CD14-positive monocyte (primary cell): Measurements from ENCODE around the gene SEMA3E. TPM values are rescaled to one million over a fixed set of nuclear protein-coding genes. Genes with fewer than 3 reads are reported as not detected.
"Not testable (repeated sequence)": the region's sequence is repeated elsewhere in the genome, so short reads cannot be mapped to it uniquely, and the experiment has no call there.

ENCODE experiments used
- DNase-seq, 3 donors: peaks; one replicate each; pipeline ENCODE4 v3.0.0-alpha.2; 2011 to 2022
- H2AFZ ChIP-seq: 2 replicates; pipeline ENCODE4 v1.6.0; 2012; ENCODE audit warnings: mild to moderate bottlenecking, low read depth, low read length, inconsistent platforms; ENCODE audit not compliant: insufficient read depth, poor library complexity, severe bottlenecking
- H3K27ac ChIP-seq, 2 donors: 1 replicate in 1 of 2; 2 replicates in 1 of 2; pipeline ENCODE4 v1.5.1; 2012 to 2013; ENCODE audit warnings: low read length in 2 of 2, control low read depth in 1 of 2, inconsistent platforms in 1 of 2, low read depth in 1 of 2, mild to moderate bottlenecking in 1 of 2
- H3K27me3 ChIP-seq, 2 donors: one replicate each; pipeline versions ENCODE4 v1.6.0 to v1.6.1; 2011 to 2013; ENCODE audit warnings: low read length in 2 of 2; ENCODE audit not compliant: control insufficient read depth in 2 of 2, insufficient read depth in 2 of 2
- H3K36me3 ChIP-seq, 2 donors: replicated peaks in 1 of 2; 1 replicate in 1 of 2; 2 replicates in 1 of 2; pipeline versions ENCODE4 v1.5.1 to v1.6.1; 2012 to 2013; ENCODE audit warnings: low read length in 2 of 2, control low read depth in 1 of 2, inconsistent platforms in 1 of 2, mild to moderate bottlenecking in 1 of 2; ENCODE audit not compliant: insufficient read depth in 2 of 2, control insufficient read depth in 1 of 2
- H3K4me1 ChIP-seq, 2 donors: 1 replicate in 1 of 2; 2 replicates in 1 of 2; pipeline versions ENCODE4 v1.5.1 to v1.6.1; 2012 to 2013; ENCODE audit warnings: low read length in 2 of 2, control low read depth in 1 of 2, inconsistent platforms in 1 of 2, mild to moderate bottlenecking in 1 of 2, moderate library complexity in 1 of 2; ENCODE audit not compliant: insufficient read depth in 2 of 2, control insufficient read depth in 1 of 2
- H3K4me2 ChIP-seq: replicated peaks from 2 replicates; pipeline ENCODE3; 2012; ENCODE audit warnings: low read length, moderate library complexity, mild to moderate bottlenecking; ENCODE audit not compliant: poor library complexity, severe bottlenecking; ENCODE audit errors: extremely low read depth
- H3K4me3 ChIP-seq, 3 experiments: fragments of 200-600 bp in 1 of 3; sonication (generic) in 1 of 3; replicated peaks in 1 of 3; 1 replicate in 2 of 3; 2 replicates in 1 of 3; pipeline ENCODE4 v1.5.1; 2011 to 2013; ENCODE audit warnings: low read length in 3 of 3, mild to moderate bottlenecking in 3 of 3, control low read depth in 2 of 3, low read depth in 2 of 3, inconsistent platforms in 1 of 3, moderate library complexity in 1 of 3
- H3K79me2 ChIP-seq: 2 replicates; pipeline ENCODE4 v1.6.0; 2012; ENCODE audit warnings: mild to moderate bottlenecking, control low read depth, inconsistent platforms, low read length, moderate library complexity; ENCODE audit not compliant: insufficient read depth
- H3K9ac ChIP-seq: 2 replicates; pipeline ENCODE4 v1.6.0; 2017; ENCODE audit warnings: low read length, mild to moderate bottlenecking; ENCODE audit not compliant: insufficient read depth, poor library complexity, severe bottlenecking
- H3K9me3 ChIP-seq, 2 donors: replicated peaks in 1 of 2; 1 replicate in 1 of 2; 2 replicates in 1 of 2; pipeline versions ENCODE4 v1.5.1 to v1.6.1; 2012 to 2013; ENCODE audit warnings: low read length in 2 of 2, control low read depth in 1 of 2; ENCODE audit not compliant: control insufficient read depth in 1 of 2, insufficient read depth in 1 of 2
- H4K20me1 ChIP-seq: 2 replicates; pipeline ENCODE4 v1.6.0; 2012; ENCODE audit warnings: mild to moderate bottlenecking, low read length, control low read depth, moderate library complexity; ENCODE audit not compliant: insufficient read depth
- H3K27ac Mint-ChIP-seq, 7 donors: one replicate each; pipeline ENCODE4 v1.8.0; 2020; ENCODE audit warnings: mild to moderate bottlenecking in 7 of 7, mixed read lengths in 7 of 7, moderate library complexity in 6 of 7, inconsistent platforms in 2 of 7
- H3K27me3 Mint-ChIP-seq, 3 donors: one replicate each; pipeline ENCODE4 v1.8.0; 2021 to 2022; ENCODE audit warnings: low read depth in 3 of 3, mild to moderate bottlenecking in 3 of 3, mixed read lengths in 3 of 3, moderate library complexity in 3 of 3, inconsistent platforms in 1 of 3
- H3K36me3 Mint-ChIP-seq, 2 donors: one replicate each; pipeline ENCODE4 v1.8.0; 2020; ENCODE audit warnings: mixed read lengths in 2 of 2, inconsistent platforms in 1 of 2, mild to moderate bottlenecking in 1 of 2
- H3K4me1 Mint-ChIP-seq: one replicate; pipeline ENCODE4 v1.8.0; 2020; ENCODE audit warnings: mild to moderate bottlenecking, mixed read lengths
- H3K4me3 Mint-ChIP-seq, 2 donors: one replicate each; pipeline ENCODE4 v1.8.0; 2020; ENCODE audit warnings: mild to moderate bottlenecking in 2 of 2, mixed read lengths in 2 of 2, moderate library complexity in 1 of 2
- H3K9me3 Mint-ChIP-seq, 7 donors: one replicate each; pipeline ENCODE4 v1.8.0; 2020 to 2022; ENCODE audit warnings: mixed read lengths in 7 of 7, mild to moderate bottlenecking in 6 of 7, moderate library complexity in 6 of 7, inconsistent platforms in 2 of 7
- CTCF ChIP-seq: fragments of 200-600 bp; IDR thresholded peaks from one replicate; pipeline ENCODE4 v1.8.0; 2022; ENCODE audit warnings: antibody characterized with exemption, mild to moderate bottlenecking
- WGBS: methylation state at CpG from one replicate; pipeline ENCODE4 v1.1.5; 2013; ENCODE audit warnings: missing lambda C conversion rate; ENCODE audit not compliant: insufficient coverage; 5-methylcytosine and 5-hydroxymethylcytosine counted together
- intact Hi-C, 2 donors: fragments of 100-400 bp; cut with micrococcal nuclease; formaldehyde crosslinking; loops; one replicate each; pipeline versions ENCODE4 v1.15.0 to v1.15.1; 2023
- polyA plus RNA-seq, 3 donors: library from polyadenylated mRNA; depleted of rRNA in 1 of 3; unstranded in 2 of 3; stranded (reverse) in 1 of 3; fragments of 300-500 nt in 2 of 3; fragments of >200 nt in 1 of 3; fragmentation: Illumina TruSeq in 2 of 3; gene quantifications; 1 replicate in 2 of 3; 2 replicates in 1 of 3; pipeline ENCODE4 v1.2.3, GENCODE V29; 2012 to 2021

SEMA3E gene
- polyA plus RNA-seq, 3 donors = not detected

GRCh38 chr7:83559887-83560286, 89.1 kb downstream of the SEMA3E start:
- no peaks in the 10 kb centered on the region for H3K4me1 ChIP-seq
- H3K27me3 ChIP-seq = no peaks in the 10 kb centered on the region
- no peak overlapping the region for H2AFZ ChIP-seq
- no peak overlapping the region for H3K4me2 ChIP-seq
- no peak overlapping the region for H3K4me3 Mint-ChIP-seq
- peaks cover 0 to 2% (median 0%) of the 10 kb centered on the region in 3 donors for H3K27me3 Mint-ChIP-seq
- WGBS = no CpG with 5 or more reads among the region's 3 CpGs
- H3K9me3 ChIP-seq = no peaks in the 10 kb centered on the region
- H3K27ac ChIP-seq = no peak overlapping the region
- H3K9ac ChIP-seq = no peak overlapping the region
- H3K9me3 Mint-ChIP-seq = peaks cover 0 to 4% (median 2%) of the 10 kb centered on the region in 7 donors
- H3K27ac Mint-ChIP-seq = no peak overlapping the region
- H3K79me2 ChIP-seq = no peaks in the 10 kb centered on the region
- no peaks in the 10 kb centered on the region for H3K36me3 ChIP-seq
- intact Hi-C loops = no loop called here
- H3K36me3 Mint-ChIP-seq = no peaks in the 10 kb centered on the region
- no peak for TF ChIP-seq CTCF
- DNase-seq = no peak
- H4K20me1 ChIP-seq = no peaks in the 10 kb centered on the region
- H3K4me1 Mint-ChIP-seq = no peaks in the 10 kb centered on the region
- H3K4me3 ChIP-seq = no peak overlapping the region

GRCh38 chr7:83552556-83552955, 96.4 kb downstream of the SEMA3E start:
- H3K4me1 ChIP-seq, H3K79me2 ChIP-seq, H3K9me3 Mint-ChIP-seq, H3K36me3 Mint-ChIP-seq, H3K9ac ChIP-seq, DNase-seq, H3K4me3 ChIP-seq, H2AFZ ChIP-seq, H3K4me2 ChIP-seq, H3K27ac Mint-ChIP-seq, H4K20me1 ChIP-seq, H3K27ac ChIP-seq, H3K9me3 ChIP-seq, H3K27me3 Mint-ChIP-seq, H3K4me3 Mint-ChIP-seq, intact Hi-C loops, H3K36me3 ChIP-seq, H3K27me3 ChIP-seq, H3K4me1 Mint-ChIP-seq: not testable (repeated sequence)
- whole genome bisulfite sequencing = 93% methylated on average over 2 of the region's 3 CpGs
